ENCODE data around the gene GPR162. TPM values are rescaled to one million over a fixed set of nuclear protein-coding genes. Genes with fewer than 3 reads are reported as not detected.

GPR162 gene
- total RNA-seq, 1 experiment from 2014 or later = 2.4 TPM

DNA sequence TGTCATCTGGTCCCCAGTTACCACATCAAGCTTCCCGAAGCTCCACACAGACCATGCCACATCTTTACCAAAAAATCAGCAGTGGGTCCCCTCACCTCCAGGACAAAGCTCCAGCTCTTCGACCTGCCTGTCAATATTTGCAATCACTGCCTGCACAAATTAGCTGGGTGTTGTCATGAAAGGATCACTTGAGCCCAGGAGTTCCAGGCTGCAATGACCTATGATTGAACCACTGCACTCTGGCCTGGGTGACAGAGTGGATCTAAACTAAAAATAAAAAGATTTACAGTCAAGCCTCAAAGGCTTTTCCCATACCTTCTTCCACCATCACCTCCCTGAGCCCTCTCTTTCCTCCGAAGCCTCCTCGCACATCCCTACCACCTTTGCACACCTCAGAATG lies 25.0 kb upstream of the GPR162 start:
- H3K79me2 ChIP-seq (ENCODE audit: low read depth) = no peaks in the 10 kb centered on the region
- H3K36me3 ChIP-seq (ENCODE audit: low read depth) = no peaks in the 10 kb centered on the region
- DNase-seq = no peak
- H3K9me3 ChIP-seq (ENCODE audit: insufficient read depth, low read depth) = no peaks in the 10 kb centered on the region
- ChIA-PET POLR2A (ENCODE audit: unreplicated experiment) (no interaction called here), CTCF (no interaction called here)
- H3K4me2 ChIP-seq = no peak overlapping the region
- no peaks in the 10 kb centered on the region for H3K4me1 ChIP-seq (replicated peaks; ENCODE audit: insufficient read depth)
- no peak overlapping the region for H3K27ac ChIP-seq
- TF ChIP-seq, protein P1, sequence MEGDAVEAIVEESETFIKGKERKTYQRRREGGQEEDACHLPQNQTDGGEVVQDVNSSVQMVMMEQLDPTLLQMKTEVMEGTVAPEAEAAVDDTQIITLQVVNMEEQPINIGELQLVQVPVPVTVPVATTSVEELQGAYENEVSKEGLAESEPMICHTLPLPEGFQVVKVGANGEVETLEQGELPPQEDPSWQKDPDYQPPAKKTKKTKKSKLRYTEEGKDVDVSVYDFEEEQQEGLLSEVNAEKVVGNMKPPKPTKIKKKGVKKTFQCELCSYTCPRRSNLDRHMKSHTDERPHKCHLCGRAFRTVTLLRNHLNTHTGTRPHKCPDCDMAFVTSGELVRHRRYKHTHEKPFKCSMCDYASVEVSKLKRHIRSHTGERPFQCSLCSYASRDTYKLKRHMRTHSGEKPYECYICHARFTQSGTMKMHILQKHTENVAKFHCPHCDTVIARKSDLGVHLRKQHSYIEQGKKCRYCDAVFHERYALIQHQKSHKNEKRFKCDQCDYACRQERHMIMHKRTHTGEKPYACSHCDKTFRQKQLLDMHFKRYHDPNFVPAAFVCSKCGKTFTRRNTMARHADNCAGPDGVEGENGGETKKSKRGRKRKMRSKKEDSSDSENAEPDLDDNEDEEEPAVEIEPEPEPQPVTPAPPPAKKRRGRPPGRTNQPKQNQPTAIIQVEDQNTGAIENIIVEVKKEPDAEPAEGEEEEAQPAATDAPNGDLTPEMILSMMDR (conservative IDR thresholded peaks at IDR 0.05) = no peak
- TF ChIP-seq EZH2 (IDR thresholded peaks at IDR 0.05; ENCODE audit: low read depth) = no peak
- peaks cover 58% of the 10 kb centered on the region for H3K27me3 ChIP-seq (ENCODE audit: insufficient read depth, low read depth)
- H3K9me2 ChIP-seq (ENCODE audit: insufficient read depth) = no peaks in the 10 kb centered on the region
- no peak overlapping the region for H2AFZ ChIP-seq
- H3K4me3 ChIP-seq = no peak overlapping the region
- H3F3A ChIP-seq (ENCODE audit: insufficient read depth, low read depth) = no peaks in the 10 kb centered on the region
- H4K20me1 ChIP-seq (ENCODE audit: insufficient read depth) = no peaks in the 10 kb centered on the region
- intact Hi-C loops (cut with micrococcal nuclease; ENCODE audit: unreplicated experiment) = no loop called here
- no TSS peak for BruUV-seq (replicated peaks)

DNA sequence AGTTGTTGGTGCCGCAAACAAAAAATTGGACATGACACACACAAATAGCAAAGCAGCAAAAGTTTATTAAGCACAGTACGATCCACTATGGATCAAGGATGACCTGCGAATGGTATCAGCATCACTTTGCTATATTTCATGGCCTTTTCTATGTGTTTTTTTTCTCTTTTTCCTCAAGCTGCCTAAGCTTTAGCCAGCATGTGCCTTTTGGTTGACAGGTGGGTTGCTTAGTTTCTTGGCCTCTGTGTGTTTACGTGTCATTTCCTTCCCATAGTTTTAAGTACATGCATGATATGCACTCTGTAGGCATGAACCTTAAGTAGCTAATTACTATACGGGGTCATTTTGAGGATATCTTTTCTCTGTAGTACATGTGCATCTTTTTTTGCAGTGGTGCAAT lies 22.5 kb upstream of the GPR162 start:
- no peaks in the 10 kb centered on the region for H3K9me2 ChIP-seq (ENCODE audit: insufficient read depth)
- intact Hi-C loops (cut with micrococcal nuclease; ENCODE audit: unreplicated experiment) = no loop called here
- no peak for DNase-seq
- ChIA-PET CTCF (interaction anchor here (0.6 kb wide), 1 partner anchor 381 kb away, joined by 11 read pairs; no protein-coding TSS in a partner anchor), POLR2A (ENCODE audit: unreplicated experiment) (no interaction called here)
- H3K4me1 ChIP-seq (replicated peaks; ENCODE audit: insufficient read depth) = no peaks in the 10 kb centered on the region
- no peaks in the 10 kb centered on the region for H4K20me1 ChIP-seq (ENCODE audit: insufficient read depth)
- H3K79me2 ChIP-seq (ENCODE audit: low read depth) = no peaks in the 10 kb centered on the region
- H3K4me3 ChIP-seq = no peak overlapping the region
- H3K4me2 ChIP-seq = no peak overlapping the region
- no peak overlapping the region for H2AFZ ChIP-seq
- H3K27ac ChIP-seq = no peak overlapping the region
- BruUV-seq (replicated peaks) = no TSS peak
- no peaks in the 10 kb centered on the region for H3F3A ChIP-seq (ENCODE audit: insufficient read depth, low read depth)
- no peak for TF ChIP-seq EZH2 (IDR thresholded peaks at IDR 0.05; ENCODE audit: low read depth)
- TF ChIP-seq, protein P1 (conservative IDR thresholded peaks at IDR 0.05) = no peak
- peaks cover 35% of the 10 kb centered on the region for H3K27me3 ChIP-seq (ENCODE audit: insufficient read depth, low read depth)
- no peaks in the 10 kb centered on the region for H3K9me3 ChIP-seq (ENCODE audit: insufficient read depth, low read depth)
- no peaks in the 10 kb centered on the region for H3K36me3 ChIP-seq (ENCODE audit: low read depth)

DNA sequence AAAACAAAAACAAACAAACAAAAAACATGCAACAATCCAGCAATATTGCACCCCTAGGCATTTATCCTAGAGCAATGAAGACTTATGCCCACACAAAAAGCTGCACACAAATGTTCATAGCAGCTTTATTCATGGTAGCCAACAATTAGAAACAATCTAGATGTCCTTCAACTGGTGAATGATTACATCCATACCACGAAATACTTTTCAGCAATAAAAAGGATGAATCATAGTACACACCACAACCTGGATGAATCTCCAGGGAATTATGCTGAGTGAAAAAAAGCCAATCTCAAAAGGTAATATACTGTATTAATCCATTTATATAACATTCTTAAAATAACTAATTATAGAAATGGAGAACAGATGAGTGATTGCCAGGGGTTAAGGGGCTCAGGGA lies 14.5 kb upstream of the GPR162 start:
- no peak for DNase-seq
- CTCF ChIA-PET = no interaction called here
- POLR2A ChIA-PET (ENCODE audit: unreplicated experiment) = no interaction called here

More for the DNA sequence above, 14.5 kb upstream of the GPR162 start:
- intact Hi-C loops (cut with micrococcal nuclease; ENCODE audit: unreplicated experiment) = no loop called here
- no peaks in the 10 kb centered on the region for H3K4me1 ChIP-seq (replicated peaks; ENCODE audit: insufficient read depth)
- H2AFZ ChIP-seq = no peak overlapping the region
- H3K9me3 ChIP-seq (ENCODE audit: insufficient read depth, low read depth) = no peaks in the 10 kb centered on the region
- no peaks in the 10 kb centered on the region for H3K27me3 ChIP-seq (ENCODE audit: insufficient read depth, low read depth)
- no TSS peak for BruUV-seq (replicated peaks)
- no peaks in the 10 kb centered on the region for H3K9me2 ChIP-seq (ENCODE audit: insufficient read depth)
- TF ChIP-seq EZH2 (IDR thresholded peaks at IDR 0.05; ENCODE audit: low read depth) = no peak
- TF ChIP-seq, protein P1 (conservative IDR thresholded peaks at IDR 0.05) = no peak
- no peaks in the 10 kb centered on the region for H4K20me1 ChIP-seq (ENCODE audit: insufficient read depth)
- H3F3A ChIP-seq (ENCODE audit: insufficient read depth, low read depth) = peaks cover 5% of the 10 kb centered on the region; the same call in 1 of the 2 replicates
- no peak overlapping the region for H3K4me2 ChIP-seq
- no peak overlapping the region for H3K4me3 ChIP-seq
- no peak overlapping the region for H3K27ac ChIP-seq
- no peaks in the 10 kb centered on the region for H3K36me3 ChIP-seq (ENCODE audit: low read depth)
- H3K79me2 ChIP-seq (ENCODE audit: low read depth) = no peaks in the 10 kb centered on the region

All from PC-9 (cell line).